HG03521 (cell line): ENCODE results near the gene FAM241A.

ENCODE experiments used
- ATAC-seq: cut with Tn5 transposase; IDR thresholded peaks from one replicate; pipeline ENCODE4 v1.9.1; 2021; ENCODE audit warnings: mild to moderate bottlenecking, moderate library complexity; ENCODE audit not compliant: unreplicated experiment

FAM241A gene

GRCh38 chr4:112210777-112211176, 65.5 kb downstream of the FAM241A start:
- no peak for ATAC-seq

DNA sequence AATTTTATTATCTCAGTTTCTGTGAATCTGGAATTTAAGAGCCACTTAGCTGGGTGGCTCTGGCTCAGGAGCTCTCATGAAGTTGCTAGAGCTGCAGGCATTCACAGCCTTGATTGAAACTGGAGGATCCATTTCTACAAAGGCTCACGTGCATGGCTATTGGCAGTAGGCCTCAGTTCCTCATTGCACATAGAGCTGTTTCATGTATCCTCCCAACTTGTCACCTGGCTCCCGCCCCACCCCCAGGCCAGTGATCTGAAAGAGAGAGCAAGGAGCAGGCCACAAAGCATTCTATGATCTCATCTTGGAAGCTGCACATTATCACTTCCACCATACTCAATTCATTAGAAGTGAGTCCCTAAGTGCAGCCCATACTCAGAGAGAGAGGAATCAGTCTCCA, 67.8 kb downstream of the FAM241A start:
- no peak for ATAC-seq

GRCh38 chr4:112213856-112214255, 68.6 kb downstream of the FAM241A start:
- ATAC-seq: no peak

GRCh38 chr4:112214390-112215264, 69.4 kb downstream of the FAM241A start:
- ATAC-seq: no peak

- ATAC-seq: no peak
Measured at GRCh38 chr4:112219826-112220366, 74.6 kb downstream of the FAM241A start.

GRCh38 chr4:112222219-112222955, 77.1 kb downstream of the FAM241A start:
- ATAC-seq: no peak

DNA sequence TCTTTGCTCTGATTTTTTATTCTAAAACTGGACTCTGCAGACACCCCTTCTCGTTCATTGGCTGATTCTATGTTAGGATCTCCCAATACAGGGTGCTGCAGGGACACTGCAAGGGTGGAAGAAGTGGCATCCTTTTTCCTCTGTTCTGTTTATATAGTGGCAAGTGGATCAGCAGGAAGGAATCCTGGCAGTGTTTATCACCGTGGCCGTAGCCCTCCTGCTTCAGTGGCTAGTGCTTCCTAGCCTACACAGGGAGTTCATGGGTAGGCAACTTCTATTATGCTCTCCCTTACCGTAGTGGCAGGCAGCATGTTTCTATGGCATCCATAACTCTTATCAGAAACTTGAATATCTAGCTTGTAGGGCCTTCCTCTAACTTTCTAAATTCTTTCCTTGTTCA, 79.9 kb downstream of the FAM241A start:
- ATAC-seq: no peak

DNA sequence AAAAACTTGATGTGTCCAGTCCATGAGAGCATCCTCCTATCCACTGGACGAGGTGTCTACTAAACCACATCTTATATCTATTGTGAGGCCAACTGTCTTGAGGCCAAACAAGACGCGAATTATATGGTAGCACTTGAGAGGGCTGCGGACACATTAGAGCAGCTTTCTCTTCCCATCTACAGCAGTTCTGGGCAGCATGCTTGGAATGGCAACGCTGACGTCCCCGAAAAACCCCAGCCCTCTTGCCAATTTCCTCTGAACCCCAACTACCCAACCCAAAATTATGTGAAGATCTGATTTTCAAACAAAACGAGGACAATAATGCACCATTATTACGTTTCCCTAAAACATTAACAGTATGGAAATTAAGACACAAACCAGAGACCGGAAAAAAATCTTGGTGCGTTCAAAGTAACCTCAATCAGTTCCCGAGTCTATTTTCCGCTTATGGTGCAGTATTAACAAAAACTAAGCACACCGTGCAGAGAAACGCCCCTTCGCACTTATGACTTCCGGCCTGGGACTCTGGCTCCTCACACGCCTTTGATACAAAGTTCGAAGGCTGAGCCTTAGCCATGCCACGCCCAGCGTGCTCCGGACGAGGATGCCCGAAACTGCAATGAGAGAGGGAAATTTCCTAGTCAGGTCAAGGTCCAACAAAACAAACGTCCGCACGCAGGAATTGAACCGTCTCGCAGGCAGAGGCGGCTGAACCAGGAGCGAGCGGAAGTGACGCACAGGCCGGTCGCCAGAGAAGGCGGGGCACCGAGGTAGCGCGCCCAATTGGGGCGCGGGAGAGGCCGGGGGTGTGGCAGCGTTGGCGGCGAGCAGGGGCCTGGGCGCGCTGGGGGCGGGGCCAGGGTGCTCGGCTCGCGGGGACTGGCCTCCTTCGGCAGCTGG, 85.9 kb downstream of the FAM241A start:
- ATAC-seq: peak; percentile 83

- peak; percentile 63 for ATAC-seq
Measured at GRCh38 chr4:112231779-112232713, 86.8 kb downstream of the FAM241A start, which contains the start of gene AP1AR. Gene AP1AR (plus strand): TSS chr4:112231787. CDS start chr4:112232092, 305 bp downstream.

DNA sequence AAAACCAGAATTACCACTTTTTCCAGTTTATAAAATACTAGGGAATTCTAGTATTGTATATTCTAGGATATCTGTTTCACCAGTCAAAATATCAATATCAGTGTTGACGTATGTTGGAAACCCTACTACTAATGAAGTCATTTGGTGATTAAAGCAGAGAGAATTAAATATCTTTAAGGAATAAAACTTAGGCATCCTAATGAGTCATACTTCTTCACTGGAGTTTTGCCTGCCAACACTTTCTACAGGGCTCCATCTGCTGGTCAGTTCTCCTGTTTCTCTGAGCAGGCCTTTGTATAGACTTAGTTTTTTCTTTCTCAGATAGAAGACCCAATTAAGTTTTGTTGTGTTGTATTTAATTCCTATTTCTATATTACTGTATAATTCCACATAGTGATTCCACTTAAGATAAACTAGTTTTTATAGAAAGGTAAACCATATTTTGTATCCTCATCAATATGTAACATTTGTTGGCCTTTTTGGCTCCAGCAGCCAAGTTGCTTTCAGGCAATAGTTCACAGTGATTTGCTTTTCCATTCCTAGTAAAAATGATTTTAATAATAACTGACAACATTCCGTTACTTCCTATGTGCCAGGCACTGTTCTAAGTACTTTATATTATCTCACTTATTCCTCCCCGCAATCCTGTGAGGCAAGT, 89.8 kb downstream of the FAM241A start:
- ATAC-seq: no peak

GRCh38 chr4:112236040-112236439, 90.8 kb downstream of the FAM241A start:
- ATAC-seq: no peak

DNA sequence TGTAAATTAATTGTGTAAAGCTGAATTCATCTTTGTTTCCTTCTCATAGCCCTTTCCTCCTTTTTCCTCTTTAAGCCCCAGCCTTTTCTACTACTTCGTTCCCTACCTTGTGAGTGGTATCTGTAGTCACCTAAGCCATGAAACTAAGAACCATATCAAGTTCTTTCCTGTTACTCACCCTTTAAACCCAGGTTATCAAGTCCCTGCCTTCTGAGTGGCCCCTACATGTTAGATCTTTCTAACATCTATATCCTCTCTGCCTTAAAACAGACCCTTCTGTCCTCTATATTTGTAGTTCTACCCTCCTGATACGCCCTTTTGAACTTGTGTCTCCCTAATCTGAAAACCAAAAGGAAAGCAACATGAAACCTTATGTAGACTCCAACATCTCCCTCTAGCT, 93.6 kb downstream of the FAM241A start:
- ATAC-seq: no peak
